MM.1S (cell line): Measurements from ENCODE around the gene CTTN.

Experiments
- DNase-seq: peaks from one replicate; pipeline ENCODE4 v3.0.0-alpha.2; 2015
- H2AFZ ChIP-seq: fragments of 300-600 bp; sonication (generic); 2 replicates; pipeline ENCODE4 v1.6.0; 2016; ENCODE audit warnings: antibody characterized with exemption, low read length
- H3F3A ChIP-seq: fragments of 300-600 bp; sonication (generic); 2 replicates; pipeline ENCODE4 v1.6.1; 2016; ENCODE audit warnings: mild to moderate bottlenecking, antibody characterized with exemption, low read length, moderate library complexity, mixed read lengths; ENCODE audit not compliant: insufficient read depth
- H3K27ac ChIP-seq: fragments of 300-600 bp; sonication (generic); 2 replicates; pipeline ENCODE4 v1.5.1; 2016; ENCODE audit warnings: mild to moderate bottlenecking, low read length
- H3K27me3 ChIP-seq: fragments of 300-600 bp; sonication (generic); replicated peaks from 2 replicates; pipeline ENCODE4 v1.6.0; 2016; ENCODE audit warnings: low read length; ENCODE audit not compliant: insufficient read depth
- H3K36me3 ChIP-seq: fragments of 300-600 bp; sonication (generic); replicated peaks from 2 replicates; pipeline ENCODE4 v1.6.1; 2016; ENCODE audit warnings: mild to moderate bottlenecking, low read length, mixed read lengths; ENCODE audit not compliant: insufficient read depth
- H3K4me1 ChIP-seq: fragments of 300-600 bp; sonication (generic); 2 replicates; pipeline ENCODE4 v1.6.1; 2016; ENCODE audit warnings: low read length, mixed read lengths
- H3K4me2 ChIP-seq: fragments of 300-600 bp; sonication (generic); 2 replicates; pipeline ENCODE4 v1.6.0; 2016; ENCODE audit warnings: low read depth, low read length
- H3K4me3 ChIP-seq: fragments of 300-600 bp; sonication (generic); 2 replicates; pipeline ENCODE4 v1.5.1; 2016; ENCODE audit warnings: low read length, mixed read lengths
- H3K79me2 ChIP-seq: fragments of 300-600 bp; sonication (generic); 2 replicates; pipeline ENCODE4 v1.6.1; 2016; ENCODE audit warnings: mixed run types, low read length, mixed read lengths
- H3K9ac ChIP-seq: fragments of 300-600 bp; sonication (generic); 2 replicates; pipeline ENCODE4 v1.6.1; 2016; ENCODE audit warnings: low read length, mixed read lengths
- H3K9me2 ChIP-seq: fragments of 300-600 bp; sonication (generic); replicated peaks from 2 replicates; pipeline ENCODE4 v1.6.1; 2016; ENCODE audit warnings: mild to moderate bottlenecking, low read length, mixed read lengths; ENCODE audit not compliant: insufficient read depth
- H3K9me3 ChIP-seq: fragments of 300-600 bp; sonication (generic); replicated peaks from 2 replicates; pipeline ENCODE4 v1.6.1; 2016; ENCODE audit warnings: mild to moderate bottlenecking, low read length, mixed read lengths; ENCODE audit not compliant: insufficient read depth
- H4K20me1 ChIP-seq: fragments of 300-600 bp; sonication (generic); 2 replicates; pipeline ENCODE4 v1.6.1; 2016; ENCODE audit warnings: mild to moderate bottlenecking, low read length, moderate library complexity, mixed read lengths; ENCODE audit not compliant: insufficient read depth
- EZH2 ChIP-seq: fragments of 300-600 bp; sonication (generic); optimal IDR thresholded peaks from 2 replicates; pipeline ENCODE3; 2017; ENCODE audit warnings: low read depth, mild to moderate bottlenecking, antibody characterized with exemption, low read length, mixed read lengths
- EZH2phosphoT487 ChIP-seq: fragments of 300-600 bp; sonication (generic); IDR thresholded peaks from 2 replicates; pipeline ENCODE4 v1.6.1; 2018; ENCODE audit warnings: antibody characterized with exemption, low read length
- TF ChIP-seq, protein P1 (sequence below): fragments of 300-600 bp; sonication (generic); IDR thresholded peaks from 2 replicates; pipeline ENCODE4 v1.5.1; 2016; ENCODE audit warnings: antibody characterized with exemption, low read length, mixed read lengths

The CTTN gene

DNA sequence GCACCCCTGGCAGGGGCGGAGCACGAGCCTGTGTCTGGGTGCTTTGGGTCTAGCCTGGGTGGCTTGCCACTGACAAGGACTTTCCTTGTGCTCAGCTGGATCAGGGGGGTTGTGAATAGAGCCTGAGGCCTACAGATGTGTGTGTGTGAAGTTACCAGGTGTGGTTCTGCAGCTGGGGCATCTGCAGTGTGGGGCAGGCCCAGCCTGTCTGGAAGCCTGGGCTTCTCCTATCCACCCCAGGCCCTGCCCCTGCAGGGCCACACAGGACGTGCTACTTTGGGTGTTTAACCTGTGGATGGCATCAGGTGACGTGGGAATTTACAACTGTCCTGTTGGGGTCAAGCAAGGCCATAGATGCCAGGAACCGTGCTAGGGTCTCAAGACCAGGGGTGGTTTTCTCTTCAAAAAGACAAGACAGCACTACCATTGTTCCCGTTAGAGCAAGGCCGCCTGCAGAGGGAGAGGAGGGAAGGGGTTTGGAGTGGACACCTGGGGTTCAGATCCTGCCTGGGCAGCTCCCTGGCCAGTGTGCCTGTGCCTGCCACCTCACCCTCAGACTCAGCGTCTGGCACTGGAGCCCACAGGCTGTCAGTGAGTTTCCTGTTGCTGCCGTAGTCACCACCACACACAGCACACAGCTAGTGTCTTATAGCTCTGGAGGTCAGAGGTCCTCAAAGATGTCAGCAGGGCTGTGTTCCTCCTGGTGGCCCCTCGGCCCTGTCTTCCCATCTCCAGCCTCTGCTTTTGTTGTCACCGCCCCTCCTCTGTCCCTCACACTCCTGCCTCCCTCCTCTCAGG lies 31.6 kb downstream of the CTTN start:
- DNase-seq, result no peak
- Histone ChIP-seq H3F3A (no peaks in the 10 kb centered on the region), H3K9me3 (no peaks in the 10 kb centered on the region), H3K79me2 (no peaks in the 10 kb centered on the region), H3K27me3 (peaks cover 83% of the 10 kb centered on the region), H2AFZ (no peak overlapping the region), H3K4me1 (no peaks in the 10 kb centered on the region), H4K20me1 (no peaks in the 10 kb centered on the region), H3K4me2 (no peak overlapping the region), H3K9me2 (no peaks in the 10 kb centered on the region), H3K36me3 (no peaks in the 10 kb centered on the region), H3K4me3 (no peak overlapping the region), H3K9ac (no peak overlapping the region), H3K27ac (no peak overlapping the region)
- no peak for TF ChIP-seq EZH2

DNA sequence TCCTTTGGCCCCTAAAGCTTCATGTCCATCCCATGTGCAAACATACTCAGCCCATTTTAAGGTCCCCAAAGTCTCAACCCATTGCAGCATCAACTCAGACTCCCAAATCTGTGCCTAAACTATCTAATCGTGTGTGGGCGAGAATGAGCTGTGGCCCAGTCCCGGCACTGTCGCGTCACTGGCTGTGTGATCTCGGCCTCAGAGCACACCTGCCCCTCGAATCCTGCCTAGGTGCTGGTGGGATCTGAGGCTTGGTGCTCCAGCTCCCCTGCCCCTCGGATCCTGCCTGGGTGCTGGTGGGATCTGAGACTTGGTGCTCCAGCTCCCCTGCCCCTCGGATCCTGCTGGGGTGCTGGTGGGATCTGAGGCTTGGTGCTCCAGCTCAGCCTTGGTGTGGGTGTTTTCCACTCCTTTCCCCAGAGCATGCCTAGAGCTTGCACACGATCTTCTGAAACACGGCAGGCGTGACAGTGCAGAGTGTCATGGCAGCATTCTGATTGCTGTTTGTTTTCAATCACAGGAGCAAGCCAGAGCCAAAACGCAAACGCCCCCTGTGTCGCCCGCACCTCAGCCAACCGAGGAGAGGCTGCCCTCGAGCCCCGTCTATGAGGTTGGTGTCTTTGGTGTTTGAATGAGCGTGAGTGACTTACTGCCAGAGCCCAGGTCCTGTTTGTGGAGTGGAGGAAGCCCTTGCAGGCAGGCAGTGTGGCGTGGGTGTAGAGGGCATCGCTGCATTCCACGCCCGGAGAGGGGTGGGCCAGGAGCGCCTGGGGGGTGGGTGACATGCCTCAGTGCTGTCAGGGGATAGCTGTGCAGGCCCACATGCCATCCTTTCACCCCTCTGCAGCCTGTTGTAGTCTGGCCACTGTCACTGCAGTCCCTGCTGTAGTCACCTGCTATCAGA lies 32.6 kb downstream of the CTTN start:
- H4K20me1 ChIP-seq, result no peaks in the 10 kb centered on the region
- no peak overlapping the region for H3K4me3 ChIP-seq
- H3K9me3 ChIP-seq, result no peaks in the 10 kb centered on the region
- DNase-seq, result no peak
- TF ChIP-seq EZH2phosphoT487, result no peak
- TF ChIP-seq, protein P1, sequence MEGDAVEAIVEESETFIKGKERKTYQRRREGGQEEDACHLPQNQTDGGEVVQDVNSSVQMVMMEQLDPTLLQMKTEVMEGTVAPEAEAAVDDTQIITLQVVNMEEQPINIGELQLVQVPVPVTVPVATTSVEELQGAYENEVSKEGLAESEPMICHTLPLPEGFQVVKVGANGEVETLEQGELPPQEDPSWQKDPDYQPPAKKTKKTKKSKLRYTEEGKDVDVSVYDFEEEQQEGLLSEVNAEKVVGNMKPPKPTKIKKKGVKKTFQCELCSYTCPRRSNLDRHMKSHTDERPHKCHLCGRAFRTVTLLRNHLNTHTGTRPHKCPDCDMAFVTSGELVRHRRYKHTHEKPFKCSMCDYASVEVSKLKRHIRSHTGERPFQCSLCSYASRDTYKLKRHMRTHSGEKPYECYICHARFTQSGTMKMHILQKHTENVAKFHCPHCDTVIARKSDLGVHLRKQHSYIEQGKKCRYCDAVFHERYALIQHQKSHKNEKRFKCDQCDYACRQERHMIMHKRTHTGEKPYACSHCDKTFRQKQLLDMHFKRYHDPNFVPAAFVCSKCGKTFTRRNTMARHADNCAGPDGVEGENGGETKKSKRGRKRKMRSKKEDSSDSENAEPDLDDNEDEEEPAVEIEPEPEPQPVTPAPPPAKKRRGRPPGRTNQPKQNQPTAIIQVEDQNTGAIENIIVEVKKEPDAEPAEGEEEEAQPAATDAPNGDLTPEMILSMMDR, result no peak
- no peak for TF ChIP-seq EZH2
- no peaks in the 10 kb centered on the region for H3K79me2 ChIP-seq
- H2AFZ ChIP-seq, result no peak overlapping the region
- H3K4me2 ChIP-seq, result no peak overlapping the region
- H3K36me3 ChIP-seq, result no peaks in the 10 kb centered on the region
- H3K4me1 ChIP-seq, result no peaks in the 10 kb centered on the region
- H3K9ac ChIP-seq, result no peak overlapping the region
- no peak overlapping the region for H3K27ac ChIP-seq
- H3K9me2 ChIP-seq, result no peaks in the 10 kb centered on the region
- H3K27me3 ChIP-seq, result peaks cover 86% of the 10 kb centered on the region
- no peaks in the 10 kb centered on the region for H3F3A ChIP-seq

DNA sequence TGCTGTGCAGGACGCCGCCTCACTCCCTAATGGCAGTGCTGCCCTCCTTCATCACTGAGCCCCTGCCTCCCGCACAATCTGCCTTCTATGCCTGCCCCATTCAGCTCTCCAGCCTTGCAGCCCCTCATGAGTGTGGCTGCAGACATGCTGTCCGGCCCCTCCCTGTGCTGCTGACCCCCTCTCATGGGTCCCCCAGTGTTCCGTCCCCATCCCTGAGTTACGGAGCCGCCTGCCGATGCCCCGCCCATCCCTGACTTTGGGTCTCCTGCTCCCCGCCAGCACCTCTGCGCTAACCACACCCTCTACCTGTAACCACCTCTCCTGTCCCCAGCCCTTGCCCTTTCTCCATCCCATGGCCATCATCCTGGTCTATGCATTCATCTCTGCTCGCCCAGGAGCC lies 33.3 kb downstream of the CTTN start:
- H3K4me1 ChIP-seq, result no peaks in the 10 kb centered on the region

More for the DNA sequence above, 33.3 kb downstream of the CTTN start:
- Histone ChIP-seq H3K9ac (no peak overlapping the region), H3K79me2 (no peaks in the 10 kb centered on the region), H2AFZ (no peak overlapping the region), H3K36me3 (no peaks in the 10 kb centered on the region), H3K9me3 (no peaks in the 10 kb centered on the region), H3K9me2 (no peaks in the 10 kb centered on the region), H3K27ac (no peak overlapping the region), H4K20me1 (no peaks in the 10 kb centered on the region), H3F3A (no peaks in the 10 kb centered on the region), H3K4me2 (no peak overlapping the region), H3K4me3 (no peak overlapping the region), H3K27me3 (peaks cover 90% of the 10 kb centered on the region)
- TF ChIP-seq, protein P1, result no peak
- TF ChIP-seq EZH2, result no peak
- TF ChIP-seq EZH2phosphoT487, result no peak
- DNase-seq, result no peak
